ENCODE data around the gene SYT4. TPM values are rescaled to one million over a fixed set of nuclear protein-coding genes. Genes with fewer than 3 reads are reported as not detected.

SYT4 gene
- total RNA-seq, 2 experiments from 2014 or later, result 0.31 TPM; not detected in 1

DNA sequence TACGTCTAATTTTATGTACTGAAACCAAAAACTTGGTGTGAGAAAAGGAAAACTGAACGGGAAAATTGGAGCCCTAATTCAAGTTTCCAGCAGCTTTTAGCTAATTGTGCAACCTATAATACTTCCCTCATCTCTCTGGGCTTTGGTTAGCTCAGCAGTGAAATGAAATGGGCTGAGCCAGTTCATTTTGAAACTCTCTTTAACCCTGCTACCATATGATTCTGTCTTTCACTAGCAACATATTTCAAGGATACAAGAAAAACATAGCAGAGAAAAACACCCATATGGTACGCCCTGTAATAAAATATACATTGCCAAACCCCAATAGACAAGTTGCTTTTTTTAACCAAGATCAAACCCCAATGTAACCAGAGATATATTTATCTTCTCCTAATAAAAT is 799 bp downstream of the SYT4 start:
- Histone ChIP-seq H3K27me3 (ENCODE audit: control insufficient read depth in 1 of 2, insufficient read depth in 2 of 2, low read length in 2 of 2) (peaks cover 0 to 3% of the 10 kb centered on the region in 2 experiments), H3K4me1 (ENCODE audit: insufficient read depth, low read length) (no peaks in the 10 kb centered on the region), H3K4me3 (ENCODE audit: low read length) (no peak overlapping the region), H3K36me3 (ENCODE audit: insufficient read depth, low read length) (no peaks in the 10 kb centered on the region), H3K9me3 (ENCODE audit: control insufficient read depth in 1 of 2, insufficient read depth in 1 of 2, low read length in 2 of 2) (peaks cover 0 to 4% of the 10 kb centered on the region in 2 experiments), H3K27ac (ENCODE audit: low read depth in 1 of 2, low read length in 2 of 2) (no peak overlapping the region)
- POLR2A ChIA-PET, result no interaction called here
- Mint-ChIP-seq H3K27me3 (no peaks in the 10 kb centered on the region), H3K36me3 (ENCODE audit: low read depth) (no peaks in the 10 kb centered on the region), H3K27ac (no peak overlapping the region), H3K4me3 (no peak overlapping the region), H3K4me1 (ENCODE audit: low read depth) (no peaks in the 10 kb centered on the region), H3K9me3 (no peaks in the 10 kb centered on the region)
- CTCF ChIA-PET, result no interaction called here
- ATAC-seq (ENCODE audit: poor library complexity) (no peak), DNase-seq (no peak)
- no peak for TF ChIP-seq CTCF (IDR thresholded peaks at IDR 0.05)
- intact Hi-C loops (cut with DNase I, micrococcal nuclease), result loop anchor here in 1 of 2 experiments (10.0 kb wide), 1 partner anchor 982 kb away; no protein-coding TSS in a partner anchor

GRCh38 chr18:43275546-43275945 is 1.7 kb downstream of the SYT4 start:
- no peaks in the 10 kb centered on the region for H3K27me3 Mint-ChIP-seq
- H3K9me3 Mint-ChIP-seq, result no peaks in the 10 kb centered on the region
- intact Hi-C loops (cut with DNase I, micrococcal nuclease), result loop anchor here in 1 of 2 experiments (10.0 kb wide), 1 partner anchor 981 kb away; no protein-coding TSS in a partner anchor
- CTCF ChIA-PET, result no interaction called here
- Histone ChIP-seq H3K4me1 (ENCODE audit: insufficient read depth, low read length) (no peaks in the 10 kb centered on the region), H3K27me3 (ENCODE audit: control insufficient read depth in 1 of 2, insufficient read depth in 2 of 2, low read length in 2 of 2) (peaks cover 0 to 3% of the 10 kb centered on the region in 2 experiments), H3K9me3 (ENCODE audit: control insufficient read depth in 1 of 2, insufficient read depth in 1 of 2, low read length in 2 of 2) (peaks cover 0 to 4% of the 10 kb centered on the region in 2 experiments), H3K36me3 (ENCODE audit: insufficient read depth, low read length) (no peaks in the 10 kb centered on the region), H3K4me3 (ENCODE audit: low read length) (no peak overlapping the region), H3K27ac (ENCODE audit: low read depth in 1 of 2, low read length in 2 of 2) (no peak overlapping the region)
- ATAC-seq (ENCODE audit: poor library complexity) (no peak), DNase-seq (no peak)
- H3K27ac Mint-ChIP-seq, result no peak overlapping the region
- H3K36me3 Mint-ChIP-seq (ENCODE audit: low read depth), result no peaks in the 10 kb centered on the region
- no peaks in the 10 kb centered on the region for H3K4me1 Mint-ChIP-seq (ENCODE audit: low read depth)
- no peak for TF ChIP-seq CTCF (IDR thresholded peaks at IDR 0.05)
- H3K4me3 Mint-ChIP-seq, result no peak overlapping the region
- POLR2A ChIA-PET, result no interaction called here

GRCh38 chr18:43274526-43274925 is 2.8 kb downstream of the SYT4 start:
- Histone ChIP-seq H3K4me1 (ENCODE audit: insufficient read depth, low read length) (no peaks in the 10 kb centered on the region), H3K9me3 (ENCODE audit: control insufficient read depth in 1 of 2, insufficient read depth in 1 of 2, low read length in 2 of 2) (peaks cover 0 to 4% of the 10 kb centered on the region in 2 experiments), H3K27me3 (ENCODE audit: control insufficient read depth in 1 of 2, insufficient read depth in 2 of 2, low read length in 2 of 2) (peaks cover 0 to 3% of the 10 kb centered on the region in 2 experiments), H3K4me3 (ENCODE audit: low read length) (no peak overlapping the region), H3K36me3 (ENCODE audit: insufficient read depth, low read length) (no peaks in the 10 kb centered on the region), H3K27ac (ENCODE audit: low read depth in 1 of 2, low read length in 2 of 2) (no peak overlapping the region)
- no peak for TF ChIP-seq CTCF (IDR thresholded peaks at IDR 0.05)
- intact Hi-C loops (cut with DNase I, micrococcal nuclease), result loop anchor here in 1 of 2 experiments (5.0 to 10.0 kb wide), 2 partner anchors 980 to 1162 kb away; no protein-coding TSS in a partner anchor
- no peak for ATAC-seq (ENCODE audit: poor library complexity)
- POLR2A ChIA-PET, result no interaction called here
- CTCF ChIA-PET, result no interaction called here
- no peaks in the 10 kb centered on the region for H3K4me1 Mint-ChIP-seq (ENCODE audit: low read depth)
- no peaks in the 10 kb centered on the region for H3K36me3 Mint-ChIP-seq (ENCODE audit: low read depth)
- no peak for DNase-seq
- H3K9me3 Mint-ChIP-seq, result no peaks in the 10 kb centered on the region
- no peak overlapping the region for H3K4me3 Mint-ChIP-seq
- H3K27me3 Mint-ChIP-seq, result no peaks in the 10 kb centered on the region
- H3K27ac Mint-ChIP-seq, result no peak overlapping the region

Measured in CD4-positive, alpha-beta T cell (primary cell).